Tibial nerve (tissue), 4 donors: Measurements from ENCODE around the gene FICD.

ENCODE experiments used
- CTCF ChIP-seq, 5 experiments: fragments of 200-600 bp in 3 of 5; fragments of 450-650 bp in 2 of 5; sonication (generic) in 3 of 5; IDR thresholded peaks; one replicate each; pipeline ENCODE4 v1.5.1; 2016 to 2019; ENCODE audit warnings: antibody characterized with exemption in 5 of 5, mild to moderate bottlenecking in 3 of 5, moderate library complexity in 2 of 5
- EP300 ChIP-seq, 2 donors: sonication (generic); formaldehyde crosslinking; IDR thresholded peaks; one replicate each; pipeline ENCODE4 v1.6.1; 2017; ENCODE audit warnings: antibody characterized with exemption in 2 of 2, mild to moderate bottlenecking in 1 of 2

GRCh38 chr12:108542320-108542719 lies 27.2 kb downstream of the FICD start:
- TF ChIP-seq EP300 (IDR thresholded peaks at IDR 0.05) (no peak), CTCF (IDR thresholded peaks at IDR 0.05) (no peak)
